KMS-11 (cell line): ENCODE measurements around the gene PRDM16.

Experiments
- H2AFZ ChIP-seq: fragments of 200-600 bp; sonication (generic); 2 replicates; pipeline ENCODE4 v1.6.1; 2016; ENCODE audit warnings: antibody characterized with exemption, mixed run types, low read depth
- H3K27ac ChIP-seq: fragments of 200-600 bp; sonication (generic); 2 replicates; pipeline ENCODE4 v1.6.1; 2016; ENCODE audit warnings: mild to moderate bottlenecking, mixed run types
- H3K27me3 ChIP-seq: fragments of 200-600 bp; sonication (generic); 2 replicates; pipeline ENCODE4 v1.6.1; 2017; ENCODE audit warnings: mild to moderate bottlenecking, low read depth, mixed run types, moderate library complexity; ENCODE audit not compliant: insufficient read depth
- H3K36me3 ChIP-seq: fragments of 200-600 bp; sonication (generic); 2 replicates; pipeline ENCODE4 v1.6.1; 2017; ENCODE audit warnings: mild to moderate bottlenecking, mixed run types; ENCODE audit not compliant: insufficient read depth
- H3K4me1 ChIP-seq: fragments of 200-600 bp; sonication (generic); 2 replicates; pipeline ENCODE4 v1.6.1; 2016; ENCODE audit warnings: mild to moderate bottlenecking, low read depth, mixed run types; ENCODE audit not compliant: poor library complexity, severe bottlenecking
- H3K4me2 ChIP-seq: fragments of 200-600 bp; sonication (generic); 2 replicates; pipeline ENCODE4 v1.7.0; 2016; ENCODE audit warnings: mild to moderate bottlenecking, mixed run types
- H3K4me3 ChIP-seq: fragments of 200-600 bp; sonication (generic); IDR thresholded peaks from 2 replicates; pipeline ENCODE4 v1.6.1; 2017; ENCODE audit warnings: low read depth, low read length, mixed read lengths; ENCODE audit not compliant: insufficient read depth
- H3K79me2 ChIP-seq: fragments of 200-600 bp; sonication (generic); 2 replicates; pipeline ENCODE4 v1.6.1; 2016; ENCODE audit warnings: low read depth, mixed run types; ENCODE audit not compliant: insufficient read depth
- H3K9ac ChIP-seq: fragments of 200-600 bp; sonication (generic); 2 replicates; pipeline ENCODE4 v1.6.1; 2016; ENCODE audit warnings: mild to moderate bottlenecking, mixed run types
- H4K20me1 ChIP-seq: fragments of 200-600 bp; sonication (generic); 2 replicates; pipeline ENCODE4 v1.6.1; 2016; ENCODE audit warnings: mild to moderate bottlenecking, mixed run types; ENCODE audit not compliant: insufficient read depth
- TF ChIP-seq, protein P1 (sequence below): fragments of 200-600 bp; sonication (generic); conservative IDR thresholded peaks from 2 replicates; pipeline ENCODE4 v1.6.1; 2017; ENCODE audit warnings: low read depth, mild to moderate bottlenecking, antibody characterized with exemption, low read length, moderate library complexity, mixed read lengths

The PRDM16 gene

DNA sequence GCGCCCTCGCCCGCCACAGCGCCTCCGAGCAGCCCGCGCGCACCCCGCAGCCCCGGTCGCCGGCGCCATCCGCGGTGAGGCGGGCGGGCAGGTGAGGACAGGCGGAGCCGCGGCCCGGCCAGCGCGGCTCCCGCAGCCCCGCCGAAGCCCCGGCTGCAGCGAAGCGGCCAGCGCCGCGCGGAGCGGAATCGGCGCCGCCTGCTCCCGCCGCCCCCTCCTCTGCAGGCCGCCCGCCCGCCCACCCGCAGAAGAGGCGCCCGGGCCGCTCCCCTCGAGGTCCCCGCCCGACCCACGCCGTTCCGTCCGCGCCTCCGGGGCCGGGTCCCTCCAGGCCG, 1.3 kb downstream of the PRDM16 start:
- no peak overlapping the region for H2AFZ ChIP-seq
- H3K4me2 ChIP-seq = no peak overlapping the region
- peaks cover 26% of the 10 kb centered on the region for H3K27me3 ChIP-seq
- no peaks in the 10 kb centered on the region for H3K79me2 ChIP-seq
- H3K4me1 ChIP-seq = no peaks in the 10 kb centered on the region
- H3K4me3 ChIP-seq = no peak overlapping the region
- no peaks in the 10 kb centered on the region for H3K36me3 ChIP-seq
- TF ChIP-seq, protein P1, sequence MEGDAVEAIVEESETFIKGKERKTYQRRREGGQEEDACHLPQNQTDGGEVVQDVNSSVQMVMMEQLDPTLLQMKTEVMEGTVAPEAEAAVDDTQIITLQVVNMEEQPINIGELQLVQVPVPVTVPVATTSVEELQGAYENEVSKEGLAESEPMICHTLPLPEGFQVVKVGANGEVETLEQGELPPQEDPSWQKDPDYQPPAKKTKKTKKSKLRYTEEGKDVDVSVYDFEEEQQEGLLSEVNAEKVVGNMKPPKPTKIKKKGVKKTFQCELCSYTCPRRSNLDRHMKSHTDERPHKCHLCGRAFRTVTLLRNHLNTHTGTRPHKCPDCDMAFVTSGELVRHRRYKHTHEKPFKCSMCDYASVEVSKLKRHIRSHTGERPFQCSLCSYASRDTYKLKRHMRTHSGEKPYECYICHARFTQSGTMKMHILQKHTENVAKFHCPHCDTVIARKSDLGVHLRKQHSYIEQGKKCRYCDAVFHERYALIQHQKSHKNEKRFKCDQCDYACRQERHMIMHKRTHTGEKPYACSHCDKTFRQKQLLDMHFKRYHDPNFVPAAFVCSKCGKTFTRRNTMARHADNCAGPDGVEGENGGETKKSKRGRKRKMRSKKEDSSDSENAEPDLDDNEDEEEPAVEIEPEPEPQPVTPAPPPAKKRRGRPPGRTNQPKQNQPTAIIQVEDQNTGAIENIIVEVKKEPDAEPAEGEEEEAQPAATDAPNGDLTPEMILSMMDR = no peak
- no peak overlapping the region for H3K9ac ChIP-seq
- no peaks in the 10 kb centered on the region for H4K20me1 ChIP-seq
- no peak overlapping the region for H3K27ac ChIP-seq

DNA sequence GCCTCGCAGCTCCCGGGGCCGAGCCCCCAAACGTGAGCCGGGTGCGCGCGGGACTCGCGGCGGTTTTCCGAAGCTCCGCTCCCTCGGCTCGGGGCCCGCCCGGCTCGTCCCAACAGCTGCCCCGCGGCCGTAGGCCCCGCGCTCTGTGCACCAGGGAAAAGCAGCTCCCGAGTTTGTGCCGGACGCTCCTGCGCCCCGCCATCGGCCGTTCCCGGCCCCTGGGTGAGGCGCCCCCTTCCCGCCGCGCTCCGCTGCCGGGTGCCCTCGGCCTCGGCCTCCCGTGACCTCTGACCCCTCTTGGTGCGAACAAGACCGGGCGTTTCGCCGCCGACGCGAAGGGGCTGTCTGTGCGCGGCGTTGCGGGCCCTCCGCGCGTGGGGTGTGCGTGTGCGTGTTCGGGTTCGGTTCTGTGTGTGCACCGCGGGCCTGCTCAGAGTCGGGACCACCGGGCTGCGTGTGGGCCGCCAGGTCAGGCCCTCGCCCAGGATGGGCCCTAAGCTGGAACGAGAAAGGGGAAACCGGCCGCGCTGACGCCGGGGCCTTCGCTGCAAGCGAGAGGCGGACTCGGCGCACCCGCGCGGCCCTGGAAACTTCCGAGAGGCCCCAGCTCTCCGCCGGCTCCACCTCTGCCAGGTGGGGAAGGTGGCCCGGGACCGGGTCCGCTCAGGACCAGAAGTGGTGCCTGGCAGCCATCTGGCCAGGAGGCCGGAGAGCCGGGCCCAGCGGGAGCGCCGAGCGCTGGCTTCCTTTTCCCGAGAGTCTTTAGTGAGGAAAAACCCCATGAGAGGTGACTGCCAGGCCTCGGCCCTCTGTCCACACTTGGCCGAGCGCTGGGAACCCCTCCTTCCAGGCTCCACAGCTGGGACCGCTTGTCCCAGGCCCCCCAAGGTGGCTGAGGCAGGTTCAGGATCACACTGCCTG, 1.9 kb downstream of the PRDM16 start:
- no peaks in the 10 kb centered on the region for H3K36me3 ChIP-seq
- H4K20me1 ChIP-seq = no peaks in the 10 kb centered on the region
- no peak overlapping the region for H2AFZ ChIP-seq
- TF ChIP-seq, protein P1 = no peak
- H3K27ac ChIP-seq = no peak overlapping the region
- H3K27me3 ChIP-seq = peaks cover 32% of the 10 kb centered on the region
- no peaks in the 10 kb centered on the region for H3K4me1 ChIP-seq
- H3K4me2 ChIP-seq = no peak overlapping the region
- H3K4me3 ChIP-seq = no peak overlapping the region
- H3K9ac ChIP-seq = no peak overlapping the region
- H3K79me2 ChIP-seq = no peaks in the 10 kb centered on the region

DNA sequence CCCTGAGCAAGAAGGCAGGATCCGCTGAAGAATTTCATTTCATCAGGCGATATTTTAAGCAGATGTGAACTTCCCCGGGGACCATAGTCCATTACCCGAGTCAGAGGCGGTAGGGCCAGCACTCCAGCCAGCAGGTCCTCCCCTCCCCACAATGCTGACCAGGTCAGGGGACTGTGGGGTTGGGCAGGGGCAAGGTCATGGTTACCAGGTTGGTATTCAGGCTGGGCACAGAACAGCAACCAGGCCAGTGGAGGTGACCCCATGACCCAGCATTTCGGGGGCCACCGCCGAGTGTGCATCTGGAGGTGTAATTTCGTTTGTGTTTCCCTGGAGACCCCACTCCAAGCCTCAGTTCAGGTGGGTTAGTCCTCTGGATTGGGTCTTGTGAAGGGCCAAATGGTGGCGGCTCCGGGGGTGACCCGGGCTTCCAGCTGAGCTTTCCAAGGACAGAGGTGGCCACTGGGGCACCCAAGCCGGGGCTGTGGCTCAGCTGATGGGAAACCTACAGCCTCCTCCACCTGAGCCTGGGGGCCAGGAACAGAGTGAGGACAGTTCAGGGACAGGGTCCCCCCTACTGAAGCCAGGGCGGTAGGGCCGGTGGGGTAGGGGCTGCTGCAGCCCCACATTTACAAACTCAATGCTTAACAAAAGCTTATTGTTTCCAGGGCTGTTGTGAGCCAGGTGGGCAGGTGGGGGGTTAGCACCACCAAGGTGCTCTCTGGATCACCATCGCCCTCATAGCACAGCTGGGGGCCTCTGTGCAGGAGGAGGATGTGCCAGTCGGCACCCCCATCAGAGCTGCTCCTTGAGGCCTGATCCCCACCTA, 2.8 kb downstream of the PRDM16 start:
- Histone ChIP-seq H2AFZ (no peak overlapping the region), H3K4me2 (no peak overlapping the region), H4K20me1 (no peaks in the 10 kb centered on the region), H3K4me1 (no peaks in the 10 kb centered on the region), H3K9ac (no peak overlapping the region), H3K36me3 (no peaks in the 10 kb centered on the region), H3K79me2 (no peaks in the 10 kb centered on the region), H3K4me3 (no peak overlapping the region), H3K27ac (no peak overlapping the region), H3K27me3 (peaks cover 40% of the 10 kb centered on the region)
- TF ChIP-seq, protein P1 = no peak

DNA sequence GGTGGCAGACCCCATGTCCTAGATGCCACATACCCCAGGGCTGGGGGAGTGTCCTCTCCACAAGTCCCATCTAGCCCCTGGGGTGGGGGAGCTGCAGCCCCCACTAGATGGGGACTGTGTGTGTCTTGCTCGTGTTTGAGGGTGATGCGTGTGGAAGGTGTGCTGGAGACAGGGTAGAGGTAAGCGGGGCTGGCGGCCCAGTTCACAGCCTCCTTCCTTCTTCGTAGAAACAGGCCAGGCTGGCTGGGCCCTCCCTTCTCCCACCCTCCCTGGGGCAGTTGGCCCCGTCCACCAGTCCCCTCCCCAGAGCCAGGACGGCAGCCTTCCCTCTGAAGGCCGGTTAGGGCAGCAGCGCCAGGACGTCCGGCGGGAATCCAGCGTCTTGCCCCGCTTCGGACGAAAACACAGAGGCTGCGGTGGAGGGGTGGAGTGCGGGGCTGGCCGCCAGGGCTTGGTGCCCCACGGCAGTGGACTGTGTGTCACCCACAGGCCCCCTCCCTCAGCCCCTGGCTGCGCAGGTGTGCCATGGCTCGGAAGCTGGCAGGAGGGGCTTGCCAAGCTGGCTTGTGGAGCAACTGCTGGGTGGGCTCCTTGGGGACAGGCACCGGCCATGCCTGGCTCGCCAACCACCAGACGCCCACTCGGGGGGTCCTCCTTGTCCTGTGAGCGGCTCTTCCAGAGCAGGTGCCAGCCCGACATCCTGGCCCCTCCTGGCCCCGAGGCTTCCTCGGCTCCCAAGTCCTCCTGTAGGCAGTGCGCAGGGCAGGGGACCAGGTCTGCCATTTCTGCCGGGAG, 3.6 kb downstream of the PRDM16 start:
- no peak overlapping the region for H3K27ac ChIP-seq
- H3K4me1 ChIP-seq = no peaks in the 10 kb centered on the region
- no peaks in the 10 kb centered on the region for H3K79me2 ChIP-seq
- no peak overlapping the region for H3K9ac ChIP-seq
- H3K4me3 ChIP-seq = no peak overlapping the region
- no peak overlapping the region for H2AFZ ChIP-seq
- H3K36me3 ChIP-seq = no peaks in the 10 kb centered on the region
- no peaks in the 10 kb centered on the region for H4K20me1 ChIP-seq
- TF ChIP-seq, protein P1 = no peak
- H3K27me3 ChIP-seq = peaks cover 46% of the 10 kb centered on the region
- no peak overlapping the region for H3K4me2 ChIP-seq
